Coronary artery (tissue), 2 donors: ENCODE results near the gene ZNF681.

ENCODE experiments used
- DNase-seq: peaks from one replicate; pipeline ENCODE4 v3.0.0-alpha.2; 2017; ENCODE audit warnings: low spot score
- H3K27ac ChIP-seq, 2 donors: fragments of 200-600 bp; sonication (generic); one replicate each; pipeline ENCODE4 v1.5.1; 2016 to 2019
- H3K4me3 ChIP-seq: fragments of 200-600 bp; sonication (generic); 2 replicates; pipeline ENCODE4 v1.5.1; 2016; ENCODE audit warnings: mild to moderate bottlenecking, moderate library complexity
- CTCF ChIP-seq: fragments of 200-600 bp; sonication (generic); IDR thresholded peaks from one replicate; pipeline ENCODE4 v1.5.1; 2019; ENCODE audit warnings: antibody characterized with exemption

ZNF681 gene

GRCh38 chr19:23795462-23795861, 36.8 kb upstream of the ZNF681 start:
- TF ChIP-seq CTCF = no peak
- no peak for DNase-seq
- H3K4me3 ChIP-seq = no peak overlapping the region

GRCh38 chr19:23792784-23793183, 34.1 kb upstream of the ZNF681 start:
- TF ChIP-seq CTCF = no peak
- Histone ChIP-seq H3K4me3 (no peak overlapping the region), H3K27ac (no peak overlapping the region)
- DNase-seq = no peak

More at GRCh38 chr19:23795462-23795861, 36.8 kb upstream of the ZNF681 start:
- no peak overlapping the region for H3K27ac ChIP-seq

- no peak overlapping the region for H3K27ac ChIP-seq
- H3K4me3 ChIP-seq = no peak overlapping the region
- TF ChIP-seq CTCF = no peak
- no peak for DNase-seq
Measured at GRCh38 chr19:23790641-23791488, 32.2 kb upstream of the ZNF681 start.

- TF ChIP-seq CTCF = no peak
- H3K27ac ChIP-seq = no peak overlapping the region
- DNase-seq = no peak
- no peak overlapping the region for H3K4me3 ChIP-seq
Measured at GRCh38 chr19:23789246-23789645, 30.6 kb upstream of the ZNF681 start.

GRCh38 chr19:23788411-23788810, 29.7 kb upstream of the ZNF681 start:
- no peak for DNase-seq
- H3K4me3 ChIP-seq = no peak overlapping the region
- no peak overlapping the region for H3K27ac ChIP-seq
- TF ChIP-seq CTCF = no peak

GRCh38 chr19:23787106-23787505, 28.4 kb upstream of the ZNF681 start:
- H3K27ac ChIP-seq = no peak overlapping the region
- H3K4me3 ChIP-seq = no peak overlapping the region
- no peak for TF ChIP-seq CTCF
- DNase-seq = no peak

GRCh38 chr19:23785982-23786381, 27.3 kb upstream of the ZNF681 start:
- Histone ChIP-seq H3K27ac (no peak overlapping the region), H3K4me3 (no peak overlapping the region)
- no peak for DNase-seq
- TF ChIP-seq CTCF = no peak
